Fibroblast of lung (primary cell): ENCODE measurements around the gene B3GNT9.

Experiments
- EZH2 ChIP-seq: IDR thresholded peaks from 2 replicates; pipeline ENCODE4 v1.5.1; 2012; ENCODE audit warnings: low read length, control low read depth, mild to moderate bottlenecking; ENCODE audit errors: missing control alignments
- TF ChIP-seq, protein P1 (sequence below), 2 donors: IDR thresholded peaks in 1 of 2; conservative IDR thresholded peaks in 1 of 2; 1 replicate in 1 of 2; 2 replicates in 1 of 2; pipeline ENCODE4 v1.5.1; 2011 to 2012; ENCODE audit warnings: low read length in 2 of 2, control low read depth in 1 of 2, inconsistent platforms in 1 of 2, low read depth in 1 of 2, mild to moderate bottlenecking in 1 of 2

DNA sequence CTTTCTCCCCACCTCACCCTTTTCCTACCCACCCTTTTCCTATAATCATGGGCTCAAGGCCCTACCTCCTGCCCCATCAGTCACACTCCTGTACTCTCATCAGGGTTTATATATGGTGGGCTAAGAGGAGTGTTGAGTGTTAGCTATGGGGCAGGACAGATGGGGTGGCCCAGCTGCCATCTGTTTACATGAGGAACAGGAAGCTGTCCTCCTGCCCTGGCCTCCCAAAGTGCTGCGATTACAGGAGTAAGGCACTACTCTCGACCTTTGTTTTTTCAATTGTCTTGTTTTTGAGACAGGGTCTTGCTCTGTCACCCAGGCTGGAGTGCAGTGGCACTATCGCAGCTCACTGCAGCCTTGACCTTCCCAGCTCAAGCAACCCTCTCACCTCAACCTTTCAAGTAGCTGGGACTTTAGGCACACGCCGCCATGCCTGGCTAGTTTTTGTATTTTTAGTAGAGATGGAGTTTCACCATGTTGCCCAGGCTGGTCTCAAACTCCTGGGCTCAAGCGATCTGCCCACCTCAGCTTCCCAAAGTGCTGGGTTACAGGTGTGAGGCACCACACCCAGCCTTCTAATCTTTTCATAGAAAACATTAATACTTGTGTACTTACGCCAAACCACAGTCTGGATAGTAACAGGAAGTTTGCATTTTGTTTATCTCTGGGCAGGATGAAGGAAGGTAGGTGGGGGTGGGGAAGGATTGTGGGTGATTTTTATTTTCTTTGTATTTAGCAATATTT, 7.3 kb upstream of the B3GNT9 start:
- TF ChIP-seq, protein P1, sequence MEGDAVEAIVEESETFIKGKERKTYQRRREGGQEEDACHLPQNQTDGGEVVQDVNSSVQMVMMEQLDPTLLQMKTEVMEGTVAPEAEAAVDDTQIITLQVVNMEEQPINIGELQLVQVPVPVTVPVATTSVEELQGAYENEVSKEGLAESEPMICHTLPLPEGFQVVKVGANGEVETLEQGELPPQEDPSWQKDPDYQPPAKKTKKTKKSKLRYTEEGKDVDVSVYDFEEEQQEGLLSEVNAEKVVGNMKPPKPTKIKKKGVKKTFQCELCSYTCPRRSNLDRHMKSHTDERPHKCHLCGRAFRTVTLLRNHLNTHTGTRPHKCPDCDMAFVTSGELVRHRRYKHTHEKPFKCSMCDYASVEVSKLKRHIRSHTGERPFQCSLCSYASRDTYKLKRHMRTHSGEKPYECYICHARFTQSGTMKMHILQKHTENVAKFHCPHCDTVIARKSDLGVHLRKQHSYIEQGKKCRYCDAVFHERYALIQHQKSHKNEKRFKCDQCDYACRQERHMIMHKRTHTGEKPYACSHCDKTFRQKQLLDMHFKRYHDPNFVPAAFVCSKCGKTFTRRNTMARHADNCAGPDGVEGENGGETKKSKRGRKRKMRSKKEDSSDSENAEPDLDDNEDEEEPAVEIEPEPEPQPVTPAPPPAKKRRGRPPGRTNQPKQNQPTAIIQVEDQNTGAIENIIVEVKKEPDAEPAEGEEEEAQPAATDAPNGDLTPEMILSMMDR (conservative IDR thresholded peaks at IDR 0.05 in 1 of 2, IDR thresholded peaks at IDR 0.05 in 1 of 2; ENCODE audit: low read depth in 1 of 2, low read length in 2 of 2) = no peak
- TF ChIP-seq EZH2 = no peak
